Esophagus muscularis mucosa (tissue), 4 donors: ENCODE data around the gene DLGAP5. TPM values are rescaled to one million over a fixed set of nuclear protein-coding genes. Genes with fewer than 3 reads are reported as not detected.

Source experiments
- DNase-seq: peaks from one replicate; pipeline ENCODE4 v3.0.0-alpha.2; 2017; ENCODE audit errors: extremely low spot score
- H3K27ac ChIP-seq, 4 donors: fragments of 200-600 bp; sonication (generic); replicated peaks in 1 of 4; 1 replicate in 3 of 4; 2 replicates in 1 of 4; pipeline ENCODE4 v1.5.1; 2016 to 2019; ENCODE audit warnings: mild to moderate bottlenecking in 1 of 4
- H3K27me3 ChIP-seq, 4 donors: fragments of 200-600 bp; sonication (generic); one replicate each; pipeline versions ENCODE4 v1.5.1 to v1.6.0; 2016 to 2019
- H3K36me3 ChIP-seq, 4 donors: fragments of 200-600 bp; sonication (generic); one replicate each; pipeline ENCODE4 v1.5.1; 2016 to 2019
- H3K4me1 ChIP-seq, 4 donors: fragments of 200-600 bp; sonication (generic); one replicate each; pipeline ENCODE4 v1.5.1; 2016 to 2019
- H3K4me3 ChIP-seq, 4 donors: fragments of 200-600 bp; sonication (generic); 1 replicate in 2 of 4; 2 replicates in 2 of 4; pipeline ENCODE4 v1.5.1; 2016 to 2019; ENCODE audit warnings: mild to moderate bottlenecking in 4 of 4, moderate library complexity in 1 of 4
- H3K9me3 ChIP-seq, 4 donors: fragments of 200-600 bp; sonication (generic); 1 replicate in 3 of 4; 2 replicates in 1 of 4; pipeline ENCODE4 v1.5.1; 2016 to 2019
- EP300 ChIP-seq: sonication (generic); formaldehyde crosslinking; IDR thresholded peaks from one replicate; pipeline ENCODE4 v1.6.1; 2017; ENCODE audit warnings: antibody characterized with exemption
- POLR2A ChIP-seq: fragments of 450-650 bp; IDR thresholded peaks from one replicate; pipeline ENCODE4 v1.6.1; 2017; ENCODE audit warnings: antibody characterized with exemption, moderate library complexity, mild to moderate bottlenecking, low read depth
- POLR2AphosphoS5 ChIP-seq, 2 donors: sonication (generic); formaldehyde crosslinking; IDR thresholded peaks; one replicate each; pipeline ENCODE4 v1.6.1; 2017; ENCODE audit warnings: antibody characterized with exemption in 2 of 2
- WGBS: methylation state at CpG from one replicate; pipeline ENCODE4 v1.1.5; 2018; 5-methylcytosine and 5-hydroxymethylcytosine counted together
- intact Hi-C: fragments of 100-400 bp; cut with DNase I; formaldehyde crosslinking; loops from one replicate; pipeline ENCODE4 v1.15.1; 2023
- total RNA-seq, 4 donors: library from RNA; depleted of rRNA; stranded (reverse); fragments of >200 nt; gene quantifications; one replicate each; pipeline versions ENCODE4 v1.1.0 to v1.2.1, GENCODE V29; 2016
- TF ChIP-seq, protein P1 (sequence below), 3 experiments: fragments of 200-600 bp in 2 of 3; fragments of 450-650 bp in 1 of 3; sonication (generic) in 2 of 3; IDR thresholded peaks; one replicate each; pipeline ENCODE4 v1.5.1; 2017 to 2019; ENCODE audit warnings: antibody characterized with exemption in 3 of 3, mild to moderate bottlenecking in 2 of 3, moderate library complexity in 1 of 3

Gene DLGAP5
- total RNA-seq, 4 donors from 2014 or later: 0.69 TPM; not detected in 3

GRCh38 chr14:55206175-55206693 lies 14.8 kb upstream of the DLGAP5 start:
- Histone ChIP-seq H3K4me1 (peaks cover 0 to 7% (median 6%) of the 10 kb centered on the region in 4 donors), H3K9me3 (no peaks in the 10 kb centered on the region), H3K36me3 (no peaks in the 10 kb centered on the region), H3K27ac (no peak overlapping the region), H3K27me3 (no peaks in the 10 kb centered on the region), H3K4me3 (no peak overlapping the region)
- WGBS: 61% methylated on average over 2 of the region's 2 CpGs
- no peak for DNase-seq
- TF ChIP-seq EP300 (no peak), POLR2A (no peak), POLR2AphosphoS5 (IDR thresholded peaks at IDR 0.05) (no peak)
- TF ChIP-seq, protein P1, sequence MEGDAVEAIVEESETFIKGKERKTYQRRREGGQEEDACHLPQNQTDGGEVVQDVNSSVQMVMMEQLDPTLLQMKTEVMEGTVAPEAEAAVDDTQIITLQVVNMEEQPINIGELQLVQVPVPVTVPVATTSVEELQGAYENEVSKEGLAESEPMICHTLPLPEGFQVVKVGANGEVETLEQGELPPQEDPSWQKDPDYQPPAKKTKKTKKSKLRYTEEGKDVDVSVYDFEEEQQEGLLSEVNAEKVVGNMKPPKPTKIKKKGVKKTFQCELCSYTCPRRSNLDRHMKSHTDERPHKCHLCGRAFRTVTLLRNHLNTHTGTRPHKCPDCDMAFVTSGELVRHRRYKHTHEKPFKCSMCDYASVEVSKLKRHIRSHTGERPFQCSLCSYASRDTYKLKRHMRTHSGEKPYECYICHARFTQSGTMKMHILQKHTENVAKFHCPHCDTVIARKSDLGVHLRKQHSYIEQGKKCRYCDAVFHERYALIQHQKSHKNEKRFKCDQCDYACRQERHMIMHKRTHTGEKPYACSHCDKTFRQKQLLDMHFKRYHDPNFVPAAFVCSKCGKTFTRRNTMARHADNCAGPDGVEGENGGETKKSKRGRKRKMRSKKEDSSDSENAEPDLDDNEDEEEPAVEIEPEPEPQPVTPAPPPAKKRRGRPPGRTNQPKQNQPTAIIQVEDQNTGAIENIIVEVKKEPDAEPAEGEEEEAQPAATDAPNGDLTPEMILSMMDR (IDR thresholded peaks at IDR 0.05): no peak
- intact Hi-C loops: no loop called here

GRCh38 chr14:55201219-55202101 lies 10.1 kb upstream of the DLGAP5 start:
- intact Hi-C loops: no loop called here
- Histone ChIP-seq H3K36me3 (no peaks in the 10 kb centered on the region), H3K27ac (no peak overlapping the region), H3K9me3 (no peaks in the 10 kb centered on the region), H3K4me3 (no peak overlapping the region), H3K27me3 (no peaks in the 10 kb centered on the region), H3K4me1 (peaks cover 0 to 7% (median 6%) of the 10 kb centered on the region in 4 donors)
- 92% methylated on average over 17 of the region's 17 CpGs for WGBS
- TF ChIP-seq EP300 (no peak), POLR2AphosphoS5 (IDR thresholded peaks at IDR 0.05) (no peak), POLR2A (no peak)
- TF ChIP-seq, protein P1 (IDR thresholded peaks at IDR 0.05): no peak
- DNase-seq: no peak

DNA sequence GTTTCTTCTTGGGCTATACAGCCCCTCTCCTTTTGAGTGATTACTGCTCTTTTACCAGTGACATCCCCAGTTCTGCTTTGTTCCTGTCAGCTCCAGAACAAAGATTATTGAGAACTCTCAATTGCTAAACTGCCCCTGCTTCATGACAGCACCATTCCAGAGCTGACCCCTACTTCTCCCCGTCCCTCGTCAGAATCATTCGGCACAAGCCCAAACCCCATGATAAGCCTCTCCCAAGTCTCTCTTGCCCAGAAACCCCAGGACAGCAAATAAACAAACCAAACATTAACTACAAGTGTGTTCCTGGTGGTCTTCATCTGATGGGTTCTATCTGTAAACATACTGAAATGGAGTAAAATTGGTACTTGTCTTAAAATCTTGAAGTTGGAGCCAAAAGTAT lies 9.3 kb upstream of the DLGAP5 start:
- intact Hi-C loops: no loop called here
- H3K27me3 ChIP-seq: no peaks in the 10 kb centered on the region
- H3K36me3 ChIP-seq: no peaks in the 10 kb centered on the region
- TF ChIP-seq, protein P1 (IDR thresholded peaks at IDR 0.05): no peak
- TF ChIP-seq POLR2AphosphoS5 (IDR thresholded peaks at IDR 0.05): no peak
- no peak overlapping the region for H3K4me3 ChIP-seq
- no peak for DNase-seq
- WGBS: 90% methylated on average over 3 of the region's 3 CpGs
- H3K4me1 ChIP-seq: no peaks in the 10 kb centered on the region
- H3K9me3 ChIP-seq: no peaks in the 10 kb centered on the region
- H3K27ac ChIP-seq: no peak overlapping the region

GRCh38 chr14:55198749-55199148 lies 7.4 kb upstream of the DLGAP5 start:
- H3K9me3 ChIP-seq: no peaks in the 10 kb centered on the region
- no peaks in the 10 kb centered on the region for H3K27me3 ChIP-seq
- no peaks in the 10 kb centered on the region for H3K36me3 ChIP-seq
- H3K4me3 ChIP-seq: no peak overlapping the region
- WGBS: 75% methylated on average over 2 of the region's 2 CpGs
- no peak for TF ChIP-seq POLR2AphosphoS5 (IDR thresholded peaks at IDR 0.05)
- TF ChIP-seq, protein P1 (IDR thresholded peaks at IDR 0.05): no peak
- TF ChIP-seq POLR2A: no peak
- TF ChIP-seq EP300: no peak
- H3K27ac ChIP-seq: no peak overlapping the region
- DNase-seq: no peak
- no peaks in the 10 kb centered on the region for H3K4me1 ChIP-seq
- intact Hi-C loops: no loop called here
